ENCODE measurements around the gene ZNF708.
"Not testable (repeated sequence)": the region's sequence is repeated elsewhere in the genome, so short reads cannot be mapped to it uniquely, and the experiment has no call there.

Gene ZNF708

DNA sequence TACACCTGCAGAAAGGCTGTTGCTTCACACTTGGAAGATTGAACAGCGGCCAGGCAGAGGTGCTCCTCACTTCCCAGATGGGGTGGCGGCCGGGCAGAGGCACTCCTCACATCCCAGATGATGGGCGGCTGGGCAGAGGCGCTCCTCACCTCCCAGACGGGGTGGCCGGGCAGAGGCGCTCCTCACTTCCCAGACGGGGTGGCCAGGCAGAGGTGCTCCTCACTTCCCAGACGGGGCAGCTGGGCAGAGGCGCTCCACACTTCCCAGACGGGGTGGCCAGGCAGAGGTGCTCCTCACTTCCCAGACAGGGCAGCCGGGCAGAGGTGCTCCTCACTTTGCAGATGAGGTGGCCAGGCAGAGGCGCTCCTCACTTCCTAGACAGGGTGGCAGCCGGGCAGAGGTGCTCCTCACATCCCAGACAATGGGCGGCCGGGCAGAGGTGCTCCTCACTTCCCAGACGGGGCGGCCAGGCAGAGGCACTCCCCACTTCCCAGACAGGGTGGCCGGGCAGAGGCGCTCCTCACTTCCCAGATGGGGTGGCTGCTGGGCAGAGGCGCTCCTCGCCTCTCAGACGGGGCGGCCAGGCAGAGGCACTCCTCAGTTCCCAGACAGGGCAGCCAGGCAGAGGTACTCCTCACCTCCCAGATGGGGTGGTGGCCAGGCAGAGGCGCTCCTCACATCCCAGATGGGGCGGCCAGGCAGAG is 69.6 kb downstream of the ZNF708 start:
- DNase-seq = not testable (repeated sequence)

DNA sequence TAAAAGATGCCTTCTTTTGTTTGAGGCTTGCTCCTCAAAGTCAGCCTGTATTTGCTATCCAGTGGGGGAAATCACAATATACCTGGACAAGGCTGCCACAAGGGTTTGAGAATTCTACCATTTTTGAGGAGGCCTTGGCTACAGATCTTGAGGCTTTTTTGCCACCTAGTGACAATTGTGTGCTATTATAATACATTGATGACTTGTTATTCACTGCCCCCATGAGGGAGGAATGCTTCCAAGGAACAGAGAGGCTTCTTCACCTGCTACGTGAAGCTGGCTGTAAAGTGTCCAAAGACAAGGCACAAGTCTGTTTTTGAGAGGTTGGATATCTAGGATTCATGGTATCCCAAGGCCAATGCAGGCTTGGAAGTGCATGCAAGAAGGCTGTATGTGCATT is 72.5 kb downstream of the ZNF708 start:
- DNase-seq = no peak
